ENCODE measurements around the gene SSH2. TPM values are rescaled to one million over a fixed set of nuclear protein-coding genes. Genes with fewer than 3 reads are reported as not detected.

Gene SSH2
- total RNA-seq, 1 experiment from 2014 or later = 14.6 TPM

DNA sequence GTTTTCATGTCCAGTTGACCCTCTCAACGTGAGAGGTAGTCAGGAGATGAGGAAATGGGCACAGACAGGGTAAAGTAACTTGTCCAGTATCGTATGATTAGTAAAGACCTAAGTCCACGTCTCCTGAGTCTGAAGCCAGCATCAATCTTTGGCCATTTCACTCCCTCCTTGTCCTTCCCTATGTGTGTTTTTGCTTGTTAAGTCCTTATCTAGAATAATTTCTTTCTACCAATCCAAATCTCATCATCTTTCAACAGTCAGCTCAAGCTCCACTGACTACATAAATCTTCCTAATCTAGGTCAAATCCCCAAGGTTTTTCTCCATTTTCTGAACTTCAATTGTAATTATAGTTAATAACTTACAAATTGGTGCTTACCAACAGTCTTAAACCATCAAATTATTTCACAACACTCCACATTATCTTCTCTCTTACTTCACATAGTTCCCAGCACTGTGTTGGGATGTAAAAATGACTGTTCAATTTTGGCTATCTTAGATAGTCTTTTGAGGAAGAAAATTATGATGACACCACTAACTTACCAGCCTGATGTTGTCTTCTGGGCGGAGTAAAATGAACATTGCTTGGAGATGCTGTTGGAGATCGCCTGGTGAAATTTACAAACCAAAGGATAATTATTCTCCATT lies 235.0 kb downstream of the SSH2 start:
- Histone ChIP-seq H4K91ac (ENCODE audit: insufficient read length, low read depth, low read length) (no peak overlapping the region), H3T11ph (ENCODE audit: low read length) (no peak overlapping the region), H3K23ac (ENCODE audit: insufficient read length, low read depth, low read length) (no peak overlapping the region), H3K14ac (ENCODE audit: insufficient read depth, low read length) (no peak overlapping the region), H3K79me2 (ENCODE audit: insufficient read depth, low read length) (no peaks in the 10 kb centered on the region), H3K4me1 (ENCODE audit: insufficient read depth, low read length) (no peaks in the 10 kb centered on the region), H2BK12ac (ENCODE audit: insufficient read length, low read depth, low read length) (no peak overlapping the region), H3K4me2 (ENCODE audit: insufficient read depth, insufficient read length, low read length) (no peak overlapping the region), H2BK20ac (ENCODE audit: low read depth, low read length, poor library complexity, severe bottlenecking) (no peak overlapping the region), H4K8ac (replicated peaks; ENCODE audit: insufficient read length, low read depth, low read length) (no peak overlapping the region), H3K27me3 (ENCODE audit: insufficient read depth, low read length) (no peaks in the 10 kb centered on the region), H2AFZ (ENCODE audit: low read length) (no peak overlapping the region), H3K9me3 (ENCODE audit: control insufficient read depth, low read depth, low read length) (no peaks in the 10 kb centered on the region), H2AK5ac (ENCODE audit: insufficient read length, low read length) (no peak overlapping the region), H3K23me2 (ENCODE audit: insufficient read length, low read depth, low read length, poor library complexity, severe bottlenecking) (no peaks in the 10 kb centered on the region), H3K18ac (ENCODE audit: insufficient read length, low read depth, low read length) (no peak overlapping the region), H4K5ac (ENCODE audit: insufficient read length, low read depth, low read length) (no peak overlapping the region), H3K9ac (ENCODE audit: extremely low read depth, insufficient read length, low read length) (no peak overlapping the region), H2BK15ac (ENCODE audit: low read depth, low read length) (no peak overlapping the region), H3K79me1 (ENCODE audit: insufficient read depth, low read depth, low read length, poor library complexity, severe bottlenecking) (no peaks in the 10 kb centered on the region), H2BK120ac (ENCODE audit: low read depth, low read length, poor library complexity, severe bottlenecking) (no peak overlapping the region), H2BK5ac (ENCODE audit: insufficient read length, low read length) (no peak overlapping the region), H3K56ac (ENCODE audit: insufficient read length, low read depth, low read length) (no peak overlapping the region), H3K4ac (ENCODE audit: low read depth, low read length) (no peak overlapping the region), H3K27ac (ENCODE audit: insufficient read length, low read depth, low read length) (no peak overlapping the region), H4K20me1 (ENCODE audit: control insufficient read depth, insufficient read depth, insufficient read length) (no peaks in the 10 kb centered on the region)
- no peak for DNase-seq
- WGBS (ENCODE audit: extremely low coverage, insufficient read length, low lambda C conversion rate) = no CpG with 5 or more reads among the region's 5 CpGs
- Mint-ChIP-seq H3K27me3 (ENCODE audit: low read depth) (no peaks in the 10 kb centered on the region), H3K36me3 (ENCODE audit: insufficient read depth in 1 of 3, low read depth in 3 of 3) (no peaks in the 10 kb centered on the region), H3K4me3 (no peak overlapping the region), H3K9me3 (no peaks in the 10 kb centered on the region), H3K4me1 (no peaks in the 10 kb centered on the region), H3K27ac (no peak overlapping the region)
- TF ChIP-seq, protein P1, sequence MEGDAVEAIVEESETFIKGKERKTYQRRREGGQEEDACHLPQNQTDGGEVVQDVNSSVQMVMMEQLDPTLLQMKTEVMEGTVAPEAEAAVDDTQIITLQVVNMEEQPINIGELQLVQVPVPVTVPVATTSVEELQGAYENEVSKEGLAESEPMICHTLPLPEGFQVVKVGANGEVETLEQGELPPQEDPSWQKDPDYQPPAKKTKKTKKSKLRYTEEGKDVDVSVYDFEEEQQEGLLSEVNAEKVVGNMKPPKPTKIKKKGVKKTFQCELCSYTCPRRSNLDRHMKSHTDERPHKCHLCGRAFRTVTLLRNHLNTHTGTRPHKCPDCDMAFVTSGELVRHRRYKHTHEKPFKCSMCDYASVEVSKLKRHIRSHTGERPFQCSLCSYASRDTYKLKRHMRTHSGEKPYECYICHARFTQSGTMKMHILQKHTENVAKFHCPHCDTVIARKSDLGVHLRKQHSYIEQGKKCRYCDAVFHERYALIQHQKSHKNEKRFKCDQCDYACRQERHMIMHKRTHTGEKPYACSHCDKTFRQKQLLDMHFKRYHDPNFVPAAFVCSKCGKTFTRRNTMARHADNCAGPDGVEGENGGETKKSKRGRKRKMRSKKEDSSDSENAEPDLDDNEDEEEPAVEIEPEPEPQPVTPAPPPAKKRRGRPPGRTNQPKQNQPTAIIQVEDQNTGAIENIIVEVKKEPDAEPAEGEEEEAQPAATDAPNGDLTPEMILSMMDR (conservative IDR thresholded peaks at IDR 0.05) = no peak

Measured in H9 (cell line).